ENCODE data around the gene CRB3. TPM values are rescaled to one million over a fixed set of nuclear protein-coding genes. Genes with fewer than 3 reads are reported as not detected.

CRB3 gene
- total RNA-seq, 1 donor from 2014 or later, result not detected

GRCh38 chr19:6471076-6471475, 7.0 kb downstream of the CRB3 start:
- no peaks in the 10 kb centered on the region for H3K9me3 ChIP-seq (replicated peaks)
- H3K27me3 ChIP-seq (ENCODE audit: low read depth), result peaks cover 74% of the 10 kb centered on the region
- H3K4me3 ChIP-seq, result no peak overlapping the region
- no peak for TF ChIP-seq CTCF (IDR thresholded peaks at IDR 0.05; ENCODE audit: borderline replicate concordance)
- H3K36me3 ChIP-seq, result no peaks in the 10 kb centered on the region
- intact Hi-C loops (cut with micrococcal nuclease), result no loop called here
- H3K27ac ChIP-seq (replicated peaks), result no peak overlapping the region
- H3K4me1 ChIP-seq, result peaks cover 9% of the 10 kb centered on the region
- no peak for DNase-seq

- no peak overlapping the region for H3K27ac ChIP-seq (replicated peaks)
- no peaks in the 10 kb centered on the region for H3K36me3 ChIP-seq
- DNase-seq, result no peak
- intact Hi-C loops (cut with micrococcal nuclease), result no loop called here
- no peak overlapping the region for H3K4me3 ChIP-seq
- H3K27me3 ChIP-seq (ENCODE audit: low read depth), result peaks cover 76% of the 10 kb centered on the region
- H3K4me1 ChIP-seq, result peaks cover 17% of the 10 kb centered on the region
- no peak for TF ChIP-seq CTCF (IDR thresholded peaks at IDR 0.05; ENCODE audit: borderline replicate concordance)
- no peaks in the 10 kb centered on the region for H3K9me3 ChIP-seq (replicated peaks)
Observed at GRCh38 chr19:6472713-6473112, 8.6 kb downstream of the CRB3 start.

GRCh38 chr19:6473647-6474046, 9.6 kb downstream of the CRB3 start:
- no peak for DNase-seq
- H3K27me3 ChIP-seq (ENCODE audit: low read depth), result peaks cover 76% of the 10 kb centered on the region
- H3K9me3 ChIP-seq (replicated peaks), result no peaks in the 10 kb centered on the region
- no peaks in the 10 kb centered on the region for H3K36me3 ChIP-seq
- intact Hi-C loops (cut with micrococcal nuclease), result no loop called here
- TF ChIP-seq CTCF (IDR thresholded peaks at IDR 0.05; ENCODE audit: borderline replicate concordance), result no peak
- no peak overlapping the region for H3K27ac ChIP-seq (replicated peaks)
- H3K4me1 ChIP-seq, result peaks cover 17% of the 10 kb centered on the region
- H3K4me3 ChIP-seq, result no peak overlapping the region

- intact Hi-C loops (cut with micrococcal nuclease), result no loop called here
- DNase-seq, result no peak
- TF ChIP-seq CTCF (IDR thresholded peaks at IDR 0.05; ENCODE audit: borderline replicate concordance), result no peak
- no peaks in the 10 kb centered on the region for H3K9me3 ChIP-seq (replicated peaks)
- H3K27me3 ChIP-seq (ENCODE audit: low read depth), result peaks cover 91% of the 10 kb centered on the region
- H3K4me3 ChIP-seq, result peak overlapping the region; percentile 48
- H3K36me3 ChIP-seq, result no peaks in the 10 kb centered on the region
- H3K4me1 ChIP-seq, result peaks cover 17% of the 10 kb centered on the region
- no peak overlapping the region for H3K27ac ChIP-seq (replicated peaks)
Observed at GRCh38 chr19:6475321-6476108, 11.4 kb downstream of the CRB3 start.

GRCh38 chr19:6476155-6476895, 12.3 kb downstream of the CRB3 start:
- intact Hi-C loops (cut with micrococcal nuclease), result no loop called here
- Histone ChIP-seq H3K4me3 (peak overlapping the region; percentile 48), H3K9me3 (replicated peaks) (no peaks in the 10 kb centered on the region), H3K4me1 (peaks cover 17% of the 10 kb centered on the region), H3K36me3 (no peaks in the 10 kb centered on the region), H3K27ac (replicated peaks) (no peak overlapping the region), H3K27me3 (ENCODE audit: low read depth) (peaks cover 88% of the 10 kb centered on the region)
- TF ChIP-seq CTCF (IDR thresholded peaks at IDR 0.05; ENCODE audit: borderline replicate concordance), result no peak
- peak; percentile 33 for DNase-seq

Data from left ventricle myocardium inferior (tissue), 1 donor.